D721Med (cell line): ENCODE data around the gene PPP3R1.

ENCODE experiments used
- DNase-seq: peaks from one replicate; pipeline ENCODE4 v3.0.0; 2011; ENCODE audit warnings: low spot score; ENCODE audit not compliant: insufficient read length
- FAIRE-seq: peaks from 2 replicates; lab custom pipeline; 2011; peaks lifted over from hg19 to GRCh38; lab: Jason Lieb, UNC
- CTCF ChIP-seq: IDR thresholded peaks from 2 replicates; pipeline ENCODE4 v1.5.1; 2012; ENCODE audit warnings: mild to moderate bottlenecking, control low read depth; ENCODE audit not compliant: insufficient read depth; ENCODE audit errors: missing control alignments

Gene PPP3R1

DNA sequence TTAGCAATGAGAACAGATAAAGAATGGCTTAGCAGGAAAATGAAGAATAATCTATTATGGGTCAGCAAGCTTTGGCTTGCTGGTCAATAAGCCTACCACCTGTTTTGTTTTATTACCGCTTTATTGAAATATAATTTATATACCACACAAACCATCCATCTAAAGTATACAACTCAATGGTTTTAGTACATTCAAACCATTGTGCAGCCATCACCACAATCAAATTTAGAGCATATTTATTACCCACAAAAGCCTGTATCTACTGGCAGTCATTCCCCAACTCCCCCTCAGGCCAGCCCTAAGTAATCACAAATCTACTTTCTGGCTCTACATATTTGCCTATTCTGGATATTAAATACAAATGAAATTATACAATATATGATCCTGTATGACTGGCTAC is 17.2 kb downstream of the PPP3R1 start:
- TF ChIP-seq CTCF, result no peak
- FAIRE-seq (no peak), DNase-seq (no peak)

DNA sequence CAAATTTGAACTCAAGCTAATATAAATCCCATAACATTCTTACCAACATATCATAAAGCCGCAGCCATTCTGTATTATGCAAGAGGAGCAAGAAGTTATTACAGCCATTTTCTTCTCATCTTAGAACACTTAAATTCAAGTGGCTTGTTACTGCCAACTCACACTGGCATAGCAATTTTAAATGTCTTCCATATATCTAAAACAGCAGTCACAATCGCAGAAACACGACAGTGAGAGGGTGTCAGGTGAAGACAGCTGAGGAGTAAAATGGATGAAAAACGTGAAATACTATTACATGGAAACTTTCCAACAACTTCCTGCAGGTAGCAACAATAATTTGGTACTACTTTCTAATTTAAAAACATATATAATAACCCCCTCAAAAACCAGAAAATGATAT is 17.9 kb downstream of the PPP3R1 start:
- no peak for TF ChIP-seq CTCF
- no peak for FAIRE-seq
- DNase-seq, result no peak

DNA sequence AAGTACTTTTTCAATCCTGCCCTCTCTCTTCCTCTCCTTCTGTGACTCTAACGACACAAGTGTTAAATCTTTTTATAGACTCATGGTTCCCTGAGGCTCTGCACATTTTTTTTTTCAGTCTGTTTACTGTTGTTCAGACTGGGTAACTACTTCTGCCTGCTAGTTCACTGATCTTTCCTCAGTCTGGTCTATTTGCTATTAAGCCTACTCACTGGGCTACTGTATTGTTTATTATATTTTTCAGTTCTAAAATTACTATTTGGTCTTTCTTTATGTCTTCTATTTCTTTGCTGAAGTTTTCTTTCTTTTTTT is 21.3 kb downstream of the PPP3R1 start:
- FAIRE-seq (no peak), DNase-seq (no peak)
- no peak for TF ChIP-seq CTCF

DNA sequence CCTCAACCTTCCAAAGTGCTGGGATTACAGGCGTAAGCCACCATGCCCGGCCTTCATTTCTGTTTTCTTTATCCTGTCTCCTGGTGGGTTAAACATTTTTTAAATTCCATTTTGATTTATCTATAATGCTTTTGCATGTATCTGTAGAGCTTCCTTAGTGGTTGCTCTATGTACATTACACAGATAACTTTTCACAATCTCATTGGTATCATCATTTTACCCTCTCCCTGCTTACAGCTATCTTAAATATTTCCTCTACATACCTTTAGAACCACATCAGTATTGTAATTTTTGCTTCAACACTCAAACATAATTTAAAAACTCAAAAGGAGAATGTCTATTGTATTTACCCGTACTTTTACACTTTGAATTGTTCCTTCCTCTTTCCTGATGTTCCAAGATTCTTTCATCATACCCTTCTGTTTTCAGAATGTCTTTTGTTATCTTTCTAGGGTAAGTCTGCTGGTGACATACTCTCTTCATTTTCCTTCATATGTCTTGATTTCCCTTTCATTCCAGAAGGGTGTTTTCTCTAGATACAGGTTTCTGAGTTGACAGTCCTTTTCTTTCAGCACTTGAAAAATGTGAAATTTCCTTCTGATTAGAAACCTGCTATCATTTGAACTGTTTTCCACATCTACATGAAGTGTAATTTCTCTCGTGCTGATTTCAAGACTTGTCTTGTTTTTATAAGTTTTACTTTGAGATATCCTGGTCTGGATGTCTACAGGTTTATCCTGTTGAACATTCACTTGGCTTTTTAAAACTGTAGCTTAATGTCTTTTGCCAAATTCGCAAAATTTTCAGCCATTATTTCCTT is 21.9 kb downstream of the PPP3R1 start:
- no peak for TF ChIP-seq CTCF
- FAIRE-seq (no peak), DNase-seq (no peak)

DNA sequence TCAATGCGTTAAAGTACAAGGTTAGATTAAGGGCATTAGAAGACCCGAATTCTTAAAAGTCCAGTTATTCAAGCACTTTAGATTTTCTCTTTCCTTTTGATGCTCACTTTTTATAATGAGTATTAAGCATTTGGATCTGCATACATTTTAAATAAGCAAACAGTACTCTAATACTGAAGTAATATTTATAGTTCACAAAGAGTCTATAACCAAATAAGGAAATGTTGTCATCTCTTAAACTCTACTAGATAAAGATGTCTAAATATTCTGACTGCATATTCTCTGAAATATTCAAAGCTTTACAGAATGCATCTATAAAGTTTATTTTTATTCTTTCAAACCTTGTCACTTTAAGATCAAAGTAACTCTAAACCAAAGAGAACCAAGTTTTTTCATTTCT is 25.5 kb downstream of the PPP3R1 start:
- peak; percentile 61 for FAIRE-seq
- no peak for DNase-seq
- TF ChIP-seq CTCF, result no peak

GRCh38 chr2:68225119-68225632 is 27.2 kb downstream of the PPP3R1 start:
- DNase-seq (no peak), FAIRE-seq (peak; percentile 93)
- TF ChIP-seq CTCF, result peak; percentile 27

DNA sequence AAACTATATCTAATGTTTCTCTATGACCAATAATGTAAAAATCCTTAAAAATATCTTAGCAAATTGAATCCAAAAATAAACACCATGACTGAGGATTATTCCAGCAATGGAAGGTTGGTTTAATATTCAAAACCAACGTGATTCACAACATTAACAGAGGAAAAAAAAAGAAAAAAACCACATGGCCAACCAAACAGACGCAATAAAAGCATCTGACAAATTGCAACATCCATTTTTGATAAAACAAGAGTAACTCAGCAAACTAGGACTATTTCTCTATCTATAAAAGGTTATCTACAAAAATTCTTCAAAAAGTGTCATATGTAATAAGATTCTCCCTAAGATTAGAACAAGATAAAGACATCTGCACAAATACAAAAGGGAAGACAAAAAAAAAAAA is 28.9 kb downstream of the PPP3R1 start:
- FAIRE-seq (no peak), DNase-seq (no peak)
- TF ChIP-seq CTCF, result no peak
